Ovary (tissue), 9 donors: ENCODE data around the gene ALDH2. TPM values are rescaled to one million over a fixed set of nuclear protein-coding genes. Genes with fewer than 3 reads are reported as not detected.
"Not testable (repeated sequence)": the region's sequence is repeated elsewhere in the genome, so short reads cannot be mapped to it uniquely, and the experiment has no call there.

ENCODE experiments used
- DNase-seq, 5 donors: peaks; one replicate each; pipeline ENCODE4 v3.0.0-alpha.2; 2019 to 2020
- H3K27ac ChIP-seq, 2 donors: fragments of 200-600 bp; one replicate each; pipeline versions ENCODE4 v1.5.1 to v1.8.0; 2019 to 2022
- H3K27me3 ChIP-seq: fragments of 200-600 bp; one replicate; pipeline ENCODE4 v1.8.0; 2022
- H3K36me3 ChIP-seq: fragments of 200-600 bp; sonication (generic); one replicate; pipeline ENCODE4 v1.5.1; 2019
- H3K4me1 ChIP-seq: one replicate; pipeline ENCODE4 v1.8.1; 2013; ENCODE audit warnings: mild to moderate bottlenecking, moderate library complexity; ENCODE audit not compliant: insufficient read depth
- H3K4me3 ChIP-seq: fragments of 200-600 bp; sonication (generic); one replicate; pipeline ENCODE4 v1.5.1; 2017
- H3K9me3 ChIP-seq, 2 donors: fragments of 200-600 bp in 1 of 2; sonication (generic) in 1 of 2; one replicate each; pipeline versions ENCODE4 v1.5.1 to v1.8.1; 2013 to 2019; ENCODE audit warnings: mild to moderate bottlenecking in 1 of 2, moderate library complexity in 1 of 2
- EP300 ChIP-seq: sonication (generic); formaldehyde crosslinking; IDR thresholded peaks from one replicate; pipeline ENCODE4 v1.6.1; 2017; ENCODE audit warnings: antibody characterized with exemption
- POLR2A ChIP-seq: fragments of 450-650 bp; IDR thresholded peaks from one replicate; pipeline ENCODE4 v1.6.1; 2017; ENCODE audit warnings: antibody characterized with exemption, mild to moderate bottlenecking, moderate library complexity
- WGBS, 3 donors: extraction: QIAGEN DNeasy Blood & Tissue Kit in 1 of 3; methylation state at CpG; one replicate each; pipeline versions ENCODE4 v1.1.5 to v1.1.7; 2013 to 2017; 5-methylcytosine and 5-hydroxymethylcytosine counted together
- intact Hi-C, 4 donors: fragments of 100-400 bp; cut with DNase I; formaldehyde crosslinking; loops; one replicate each; pipeline versions ENCODE4 v1.11.0 to v1.15.1; 2022 to 2023
- polyA plus RNA-seq, 2 donors: library from polyadenylated mRNA; stranded (reverse); fragments of 200-250 nt in 1 of 2; fragments of 350-450 nt in 1 of 2; fragmentation: Illumina TruSeq in 1 of 2; extraction: RNeasy Lipid Tissue Mini Kit (QIAGEN cat#74804) in 1 of 2; gene quantifications; one replicate each; pipeline ENCODE4 v1.2.3, GENCODE V29; 2013 to 2014
- total RNA-seq, 7 donors: library from RNA; depleted of rRNA in 2 of 7; stranded (reverse); fragments of >200 nt in 2 of 7; fragmentation: NEBNext Ultra II Directional in 3 of 7; extraction: Animal tissue kit (Norgen Biotek cat#: 25700) in 3 of 7; gene quantifications; one replicate each; pipeline versions ENCODE4 v1.1.0 to v1.2.4, GENCODE V29; 2016 to 2023
- TF ChIP-seq, protein P1 (sequence below), 3 donors: fragments of 450-650 bp in 2 of 3; fragments of 200-600 bp in 1 of 3; IDR thresholded peaks; one replicate each; pipeline versions ENCODE4 v1.5.1 to v1.8.0; 2016 to 2022; ENCODE audit warnings: antibody characterized with exemption in 3 of 3, mild to moderate bottlenecking in 1 of 3
- donor health status: DM: no; HTN: no; CAD: no; lungs with moderate emphysema.
- donor health status: DM: no; HTN: no; CAD: no.
- donor health status: Bipolar disorder and iron deficiency.
- donor health status: DM: yes; HTN: yes; CAD: no.
- donor health status: DM: no; HTN: no; CAD: no.
- donor health status: DM: yes; HTN: yes; CAD: no.

ALDH2 gene
- total and polyA plus RNA-seq, 9 donors = 46.7 to 154 (median 115) TPM

DNA sequence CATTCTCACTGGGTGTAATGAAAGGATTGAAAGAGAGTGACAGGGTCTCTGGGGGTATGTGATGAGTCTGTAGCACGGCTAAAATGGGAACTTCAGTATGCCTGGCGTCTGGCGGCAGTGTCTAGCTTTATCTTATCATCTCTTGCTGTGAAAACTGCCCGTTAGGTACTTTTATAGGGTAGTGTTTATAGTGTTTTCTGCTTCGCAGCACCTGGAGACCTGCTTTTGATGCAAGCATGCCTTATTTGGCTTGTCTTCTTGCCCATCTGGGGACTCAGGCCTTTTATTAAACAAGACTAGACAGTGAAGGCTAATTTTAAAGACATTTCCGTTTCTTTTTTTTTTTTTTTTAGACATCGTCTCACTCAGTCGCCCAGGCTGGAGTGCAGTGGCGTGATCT is 36.3 kb upstream of the ALDH2 start:
- intact Hi-C loops = no loop called here
- no peak for DNase-seq
- no peak overlapping the region for H3K27ac ChIP-seq
- H3K9me3 ChIP-seq = no peaks in the 10 kb centered on the region
- no peaks in the 10 kb centered on the region for H3K27me3 ChIP-seq
- no peak overlapping the region for H3K4me3 ChIP-seq
- H3K4me1 ChIP-seq = no peaks in the 10 kb centered on the region
- WGBS, 3 donors = 89 to 93% (median 92%) methylated on average over 9 of the region's 9 CpGs
- no peaks in the 10 kb centered on the region for H3K36me3 ChIP-seq
- TF ChIP-seq, protein P1, sequence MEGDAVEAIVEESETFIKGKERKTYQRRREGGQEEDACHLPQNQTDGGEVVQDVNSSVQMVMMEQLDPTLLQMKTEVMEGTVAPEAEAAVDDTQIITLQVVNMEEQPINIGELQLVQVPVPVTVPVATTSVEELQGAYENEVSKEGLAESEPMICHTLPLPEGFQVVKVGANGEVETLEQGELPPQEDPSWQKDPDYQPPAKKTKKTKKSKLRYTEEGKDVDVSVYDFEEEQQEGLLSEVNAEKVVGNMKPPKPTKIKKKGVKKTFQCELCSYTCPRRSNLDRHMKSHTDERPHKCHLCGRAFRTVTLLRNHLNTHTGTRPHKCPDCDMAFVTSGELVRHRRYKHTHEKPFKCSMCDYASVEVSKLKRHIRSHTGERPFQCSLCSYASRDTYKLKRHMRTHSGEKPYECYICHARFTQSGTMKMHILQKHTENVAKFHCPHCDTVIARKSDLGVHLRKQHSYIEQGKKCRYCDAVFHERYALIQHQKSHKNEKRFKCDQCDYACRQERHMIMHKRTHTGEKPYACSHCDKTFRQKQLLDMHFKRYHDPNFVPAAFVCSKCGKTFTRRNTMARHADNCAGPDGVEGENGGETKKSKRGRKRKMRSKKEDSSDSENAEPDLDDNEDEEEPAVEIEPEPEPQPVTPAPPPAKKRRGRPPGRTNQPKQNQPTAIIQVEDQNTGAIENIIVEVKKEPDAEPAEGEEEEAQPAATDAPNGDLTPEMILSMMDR (IDR thresholded peaks at IDR 0.05) = no peak
- TF ChIP-seq POLR2A = no peak
- TF ChIP-seq EP300 = no peak

- 88 to 92% (median 89%) methylated on average over 4 of the region's 4 CpGs for WGBS, 3 donors
- Histone ChIP-seq H3K36me3 (no peaks in the 10 kb centered on the region), H3K27ac (no peak overlapping the region), H3K27me3 (no peaks in the 10 kb centered on the region), H3K4me1 (no peaks in the 10 kb centered on the region), H3K4me3 (no peak overlapping the region), H3K9me3 (no peaks in the 10 kb centered on the region)
- intact Hi-C loops = no loop called here
- no peak for DNase-seq
- TF ChIP-seq, protein P1 (IDR thresholded peaks at IDR 0.05) = no peak
- no peak for TF ChIP-seq POLR2A
- no peak for TF ChIP-seq EP300
Measured at GRCh38 chr12:111732786-111733185, 33.9 kb upstream of the ALDH2 start.

DNA sequence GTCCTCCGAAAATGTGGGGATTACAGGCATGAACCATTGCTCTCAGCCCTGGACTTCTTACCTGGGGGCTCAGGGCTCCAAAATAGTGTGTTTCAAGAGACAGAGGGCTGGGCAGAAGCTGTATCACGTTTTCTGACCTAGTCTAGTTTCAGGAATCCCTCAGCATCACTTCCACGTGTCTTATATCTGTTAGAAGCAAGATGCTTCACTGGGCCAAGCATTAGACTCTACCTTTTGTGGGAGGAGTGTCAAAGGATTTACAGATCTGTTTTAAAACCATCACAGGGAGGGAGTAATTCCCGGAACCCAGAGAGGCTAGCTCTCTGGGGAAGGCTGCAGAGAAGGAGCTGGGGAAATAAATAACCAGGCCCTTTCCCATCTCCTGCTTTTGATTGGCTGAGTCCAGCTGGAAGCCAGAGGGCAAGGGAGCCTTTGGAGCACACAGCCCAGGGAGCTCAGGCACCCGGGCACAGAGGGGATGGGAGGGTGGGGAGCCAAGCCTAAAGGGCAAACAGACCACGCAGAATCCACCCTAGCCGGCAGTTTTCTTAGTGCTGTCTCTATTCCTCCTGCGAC is 33.3 kb upstream of the ALDH2 start:
- WGBS, 3 donors = 83 to 87% (median 85%) methylated on average over 8 of the region's 8 CpGs
- no peak for TF ChIP-seq EP300
- TF ChIP-seq POLR2A = no peak
- TF ChIP-seq, protein P1 (IDR thresholded peaks at IDR 0.05) = no peak
- H3K36me3 ChIP-seq = no peaks in the 10 kb centered on the region

DNA sequence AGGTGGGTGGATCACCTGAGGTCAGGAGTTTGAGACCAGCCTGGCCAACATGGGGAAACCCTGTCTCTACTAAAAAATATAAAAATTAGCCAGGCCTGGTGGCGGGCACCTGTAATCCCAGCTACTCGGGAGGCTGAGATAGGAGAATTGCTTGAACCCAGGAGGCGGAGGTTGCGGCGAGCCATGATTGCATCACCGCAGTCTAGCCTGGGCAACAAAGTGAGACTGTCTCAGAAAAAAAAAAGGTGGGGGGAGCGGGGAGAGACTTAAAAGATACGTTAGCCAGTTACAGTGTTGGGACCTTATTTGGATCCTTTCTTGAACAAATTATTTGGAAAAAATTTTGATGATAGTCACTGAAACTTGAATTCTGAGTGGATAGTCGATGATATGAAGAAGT is 27.2 kb upstream of the ALDH2 start:
- DNase-seq, H3K9me3 ChIP-seq, H3K4me3 ChIP-seq, H3K27me3 ChIP-seq, H3K36me3 ChIP-seq, intact Hi-C loops, H3K4me1 ChIP-seq: not testable (repeated sequence)
- peak overlapping the region in 1 of 2 donors; percentile 8 for H3K27ac ChIP-seq
- 97 to 99% (median 98%) methylated on average over 9 of the region's 9 CpGs for WGBS, 3 donors

More for the DNA sequence above, 33.3 kb upstream of the ALDH2 start:
- H3K27ac ChIP-seq = no peak overlapping the region
- no peaks in the 10 kb centered on the region for H3K9me3 ChIP-seq
- DNase-seq = no peak
- intact Hi-C loops = no loop called here
- no peaks in the 10 kb centered on the region for H3K4me1 ChIP-seq
- no peak overlapping the region for H3K4me3 ChIP-seq
- no peaks in the 10 kb centered on the region for H3K27me3 ChIP-seq

DNA sequence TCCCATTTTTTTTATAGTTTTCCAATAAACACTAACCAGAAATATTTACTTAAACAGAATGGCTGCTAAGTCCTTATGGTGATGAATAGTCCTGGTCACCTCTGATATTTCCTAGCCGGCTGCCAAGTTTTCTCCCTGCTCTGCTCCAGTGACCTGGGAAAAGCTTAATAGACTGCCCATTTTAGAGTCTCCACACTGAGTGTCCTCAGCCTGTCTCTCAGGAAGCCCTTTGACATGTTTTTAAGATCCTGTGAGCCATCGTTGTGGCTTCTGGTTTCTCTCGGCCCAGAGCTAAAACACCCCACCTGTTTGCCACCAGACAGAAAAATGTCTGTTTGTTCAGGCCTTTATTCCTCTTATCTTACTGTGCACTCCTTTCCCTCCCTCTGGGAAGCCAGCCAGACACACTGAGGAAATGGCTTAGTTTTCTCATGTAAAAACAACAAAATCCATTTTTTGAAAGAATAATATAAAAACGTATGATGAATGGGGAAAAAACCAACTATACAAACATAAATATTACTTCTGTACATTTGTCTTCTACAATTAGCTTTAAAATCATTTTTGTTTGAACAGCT is 25.4 kb upstream of the ALDH2 start:
- H3K27me3 ChIP-seq = no peaks in the 10 kb centered on the region
- DNase-seq = peak in 2 of 5 donors; percentile 26 to 43
- TF ChIP-seq POLR2A = no peak
- no peak for TF ChIP-seq EP300
- TF ChIP-seq, protein P1 (IDR thresholded peaks at IDR 0.05) = no peak
- peak overlapping the region in 1 of 2 donors; percentile 38 for H3K27ac ChIP-seq
- intact Hi-C loops = no loop called here
- peaks cover 2% of the 10 kb centered on the region for H3K4me1 ChIP-seq
- 5 to 9% (median 7%) methylated on average over 4 of the region's 4 CpGs for WGBS, 3 donors
- H3K4me3 ChIP-seq = no peak overlapping the region
- no peaks in the 10 kb centered on the region for H3K9me3 ChIP-seq
- no peaks in the 10 kb centered on the region for H3K36me3 ChIP-seq
